ENCODE measurements around the gene MFAP3.

DNA sequence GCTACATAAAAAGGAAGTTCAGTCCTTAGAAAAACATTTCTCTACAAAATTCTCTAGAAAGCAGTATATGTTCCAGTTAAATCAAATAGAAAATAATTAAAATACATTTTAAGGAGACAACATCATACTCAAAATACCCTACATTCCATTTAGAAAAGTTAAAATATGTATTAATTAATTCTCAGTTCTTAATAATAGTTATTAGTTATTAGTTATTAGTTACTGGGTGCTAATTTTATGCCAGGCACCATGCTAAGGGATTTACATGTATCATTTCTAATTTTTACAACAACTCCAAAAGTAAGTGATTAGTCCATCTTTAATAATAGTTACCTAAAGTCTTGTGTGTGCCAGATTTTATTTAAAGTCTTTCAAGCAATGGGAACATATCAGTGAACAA, 38.1 kb upstream of the MFAP3 start:
- TF ChIP-seq JUND (IDR thresholded peaks at IDR 0.05; ENCODE audit: low read depth, low read length) (no peak), ESRRA (IDR thresholded peaks at IDR 0.05; ENCODE audit: low read length) (no peak)

All from GM12878 (cell line).